Nephron (organoid): ENCODE measurements around the gene WNK4.

Experiments used
- H3K27ac Mint-ChIP-seq, 3 experiments: 2 replicates each; pipeline ENCODE4 v1.8.0; 2020; ENCODE audit warnings: mixed read lengths in 3 of 3, mild to moderate bottlenecking in 2 of 3, moderate library complexity in 1 of 3
- H3K27me3 Mint-ChIP-seq: 2 replicates; pipeline ENCODE4 v1.8.0; 2021; ENCODE audit warnings: low read depth, mild to moderate bottlenecking, moderate library complexity, mixed read lengths
- H3K36me3 Mint-ChIP-seq: 2 replicates; pipeline ENCODE4 v1.8.0; 2020; ENCODE audit warnings: low read depth, mixed read lengths
- H3K4me1 Mint-ChIP-seq: 2 replicates; pipeline ENCODE4 v1.8.0; 2020; ENCODE audit warnings: mixed read lengths
- H3K4me3 Mint-ChIP-seq, 3 experiments: 2 replicates each; pipeline ENCODE4 v1.8.0; 2020; ENCODE audit warnings: mild to moderate bottlenecking in 3 of 3, mixed read lengths in 3 of 3, moderate library complexity in 2 of 3
- H3K9me3 Mint-ChIP-seq: 2 replicates; pipeline ENCODE4 v1.8.0; 2020; ENCODE audit warnings: mixed read lengths
- CTCF ChIP-seq, 3 experiments: fragments of 200-600 bp; sonication (generic); IDR thresholded peaks; one replicate each; pipeline ENCODE4 v1.5.0; 2021; ENCODE audit warnings: antibody characterized with exemption in 3 of 3; ENCODE audit not compliant: unreplicated experiment in 3 of 3

WNK4 gene

DNA sequence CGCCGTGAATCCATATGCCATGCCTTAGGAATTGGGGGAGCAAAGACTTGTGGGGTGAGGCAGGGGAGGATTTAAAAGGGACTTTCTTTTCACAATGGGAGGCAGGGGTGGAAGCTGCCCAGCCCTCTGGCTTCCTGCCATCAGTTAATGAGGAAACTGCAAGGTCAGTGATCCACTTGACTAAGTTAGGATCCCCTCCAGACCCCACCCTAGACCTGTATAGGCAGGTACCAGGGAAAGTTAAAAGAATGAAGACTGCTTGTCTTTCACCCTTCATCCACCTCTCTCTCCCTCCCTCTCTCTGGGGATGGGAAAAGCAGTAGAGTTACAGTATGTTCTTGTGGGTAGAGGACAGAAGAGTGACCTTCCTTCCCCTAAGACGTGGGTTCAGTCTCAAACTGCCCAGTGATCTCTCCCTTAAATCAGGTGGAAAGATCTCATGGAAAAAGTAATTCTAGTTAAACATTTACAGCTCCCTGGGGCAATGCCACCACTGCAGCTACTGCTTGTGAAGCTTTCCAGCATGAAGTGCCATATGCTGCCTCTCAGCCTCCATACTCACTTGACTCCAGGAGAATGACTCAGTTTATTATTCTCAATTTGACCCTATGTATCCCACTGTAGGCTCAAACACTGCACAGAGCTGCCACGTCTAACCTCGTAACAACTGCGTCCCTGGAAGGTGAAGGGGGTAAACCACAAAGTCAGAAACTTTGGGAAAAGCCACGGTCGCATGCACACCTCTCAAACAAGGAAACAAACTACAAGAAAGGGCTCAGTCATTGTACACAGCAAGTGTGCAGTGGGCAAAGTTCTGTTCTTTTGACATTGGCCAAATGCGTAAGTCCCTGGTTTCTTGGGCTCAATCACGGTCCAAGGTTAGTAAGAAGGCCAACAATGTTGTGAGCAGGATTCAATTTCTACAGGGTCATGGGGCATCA is 16.9 kb downstream of the WNK4 start:
- Mint-ChIP-seq H3K36me3 (peaks cover 6% of the 10 kb centered on the region), H3K9me3 (no peaks in the 10 kb centered on the region), H3K27ac (peak overlapping the region; percentile 85 to 98 (median 97)), H3K4me3 (peak overlapping the region; percentile 97 to 99 (median 98)), H3K4me1 (peaks cover 28% of the 10 kb centered on the region), H3K27me3 (no peaks in the 10 kb centered on the region)
- no peak for TF ChIP-seq CTCF (IDR thresholded peaks at IDR 0.05; ENCODE audit: unreplicated experiment in 3 of 3)

DNA sequence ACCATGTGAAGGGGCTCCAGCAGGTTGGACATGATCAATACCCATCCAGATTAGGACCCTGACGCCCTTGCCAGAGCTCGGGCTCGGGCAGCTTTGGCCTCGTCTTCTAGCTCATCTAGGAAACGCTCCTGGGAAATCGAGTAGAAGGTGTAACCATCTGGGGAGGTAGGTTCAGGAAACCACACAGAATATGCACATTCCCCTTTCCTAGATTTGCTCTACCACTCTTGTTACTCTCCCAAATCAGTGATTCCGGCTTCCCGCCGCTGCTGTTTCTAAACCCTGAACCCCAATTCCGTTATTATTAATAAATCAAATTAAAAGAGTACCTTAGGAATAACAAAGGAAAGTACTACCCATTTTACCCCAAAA is 17.6 kb downstream of the WNK4 start:
- Mint-ChIP-seq H3K27me3 (no peaks in the 10 kb centered on the region), H3K4me1 (peaks cover 32% of the 10 kb centered on the region), H3K36me3 (peaks cover 6% of the 10 kb centered on the region), H3K4me3 (peak overlapping the region; percentile 97 to 99 (median 98)), H3K9me3 (no peaks in the 10 kb centered on the region), H3K27ac (peak overlapping the region; percentile 85 to 98 (median 97))
- no peak for TF ChIP-seq CTCF (IDR thresholded peaks at IDR 0.05; ENCODE audit: unreplicated experiment in 3 of 3)

GRCh38 chr17:42798383-42799380 is 18.3 kb downstream of the WNK4 start, which contains the start of the genes CNTD1 and COA3:
CNTD1 (plus strand) TSS chr17:42798861; CDS start chr17:42799068, 207 bp downstream.
COA3 (minus strand) TSS chr17:42798704; CDS start chr17:42798681, 23 bp downstream.
- peaks cover 36% of the 10 kb centered on the region for H3K4me1 Mint-ChIP-seq
- H3K9me3 Mint-ChIP-seq, result no peaks in the 10 kb centered on the region
- no peaks in the 10 kb centered on the region for H3K27me3 Mint-ChIP-seq
- peak within 1 kb of the TSS; percentile 97 to 99 (median 98) for H3K4me3 Mint-ChIP-seq
- peak within 1 kb of the TSS; percentile 85 to 98 (median 97) for H3K27ac Mint-ChIP-seq
- H3K36me3 Mint-ChIP-seq, result peaks cover 6% of the 10 kb centered on the region
- TF ChIP-seq CTCF (IDR thresholded peaks at IDR 0.05; ENCODE audit: unreplicated experiment in 3 of 3), result no peak

DNA sequence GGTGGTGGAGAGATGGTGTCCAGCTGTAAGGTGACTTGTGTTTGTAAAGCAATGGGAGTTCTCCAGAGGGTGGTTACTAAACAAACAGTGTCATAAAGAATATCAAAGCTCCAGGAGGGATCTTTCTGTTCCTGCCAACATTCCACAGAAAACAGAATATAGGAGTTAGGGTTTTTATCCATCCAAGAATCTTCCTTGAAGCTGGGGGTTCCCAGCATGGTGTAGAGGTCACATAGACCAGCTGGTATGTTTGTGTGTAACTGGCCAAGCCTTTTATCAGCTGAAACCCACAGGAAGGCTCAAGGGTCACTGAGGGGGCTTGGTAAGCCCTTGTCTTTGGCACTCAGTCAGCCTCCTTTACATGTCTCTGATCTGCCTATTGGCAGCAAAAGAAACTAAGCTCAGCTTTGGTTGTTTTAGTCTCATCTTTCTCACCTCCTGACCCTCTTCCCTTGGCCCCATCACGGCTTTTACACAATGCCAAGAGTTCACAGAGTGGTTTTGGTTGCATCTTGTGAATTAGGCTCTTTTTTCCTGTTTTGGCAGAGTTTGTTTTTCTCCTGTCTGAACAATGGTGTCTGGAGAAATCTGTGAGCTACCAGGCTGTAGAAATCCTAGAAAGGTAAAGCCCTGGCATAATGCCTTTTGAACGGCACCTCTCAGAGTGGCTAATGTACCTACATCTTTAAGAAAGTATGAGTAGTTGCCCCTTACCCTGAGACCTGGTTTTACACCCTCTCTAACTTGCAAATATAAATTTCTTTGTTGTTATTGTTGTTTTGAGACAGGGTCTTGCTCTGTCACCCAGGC is 22.9 kb downstream of the WNK4 start:
- no peaks in the 10 kb centered on the region for H3K9me3 Mint-ChIP-seq
- peaks cover 15% of the 10 kb centered on the region for H3K4me1 Mint-ChIP-seq
- no peak overlapping the region for H3K27ac Mint-ChIP-seq
- H3K27me3 Mint-ChIP-seq, result peaks cover 6% of the 10 kb centered on the region
- no peak for TF ChIP-seq CTCF (IDR thresholded peaks at IDR 0.05; ENCODE audit: unreplicated experiment in 3 of 3)
- H3K36me3 Mint-ChIP-seq, result no peaks in the 10 kb centered on the region
- peak overlapping the region in 1 of 3 experiments; percentile 5 for H3K4me3 Mint-ChIP-seq

DNA sequence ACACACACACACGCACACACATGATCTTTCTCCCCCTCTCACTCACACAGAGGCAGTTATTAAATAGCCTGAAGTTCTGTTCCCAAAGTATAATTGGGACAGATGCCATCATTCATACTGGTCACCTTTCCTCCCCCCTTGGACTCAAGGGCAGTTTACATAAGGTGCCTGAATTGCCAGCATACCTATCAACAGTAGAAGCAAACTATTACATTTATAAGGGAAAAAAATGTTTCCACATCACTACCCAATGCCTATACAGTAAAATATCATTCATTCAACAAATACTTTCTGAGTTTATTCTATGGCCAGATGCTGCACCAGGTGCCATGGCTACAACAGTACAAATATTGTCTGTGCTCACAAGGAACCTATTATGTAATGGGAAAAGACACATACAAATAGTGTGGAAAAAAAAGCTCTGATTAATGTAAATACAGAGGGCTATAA is 24.5 kb downstream of the WNK4 start:
- Mint-ChIP-seq H3K27ac (peak overlapping the region in 2 of 3 experiments; percentile 11 to 46), H3K27me3 (peaks cover 6% of the 10 kb centered on the region), H3K9me3 (no peaks in the 10 kb centered on the region), H3K4me3 (no peak overlapping the region), H3K36me3 (peaks cover 2% of the 10 kb centered on the region), H3K4me1 (peaks cover 9% of the 10 kb centered on the region)
- TF ChIP-seq CTCF (IDR thresholded peaks at IDR 0.05; ENCODE audit: unreplicated experiment in 3 of 3), result no peak
